Measurements from ENCODE around the gene PHLPP1.

DNA sequence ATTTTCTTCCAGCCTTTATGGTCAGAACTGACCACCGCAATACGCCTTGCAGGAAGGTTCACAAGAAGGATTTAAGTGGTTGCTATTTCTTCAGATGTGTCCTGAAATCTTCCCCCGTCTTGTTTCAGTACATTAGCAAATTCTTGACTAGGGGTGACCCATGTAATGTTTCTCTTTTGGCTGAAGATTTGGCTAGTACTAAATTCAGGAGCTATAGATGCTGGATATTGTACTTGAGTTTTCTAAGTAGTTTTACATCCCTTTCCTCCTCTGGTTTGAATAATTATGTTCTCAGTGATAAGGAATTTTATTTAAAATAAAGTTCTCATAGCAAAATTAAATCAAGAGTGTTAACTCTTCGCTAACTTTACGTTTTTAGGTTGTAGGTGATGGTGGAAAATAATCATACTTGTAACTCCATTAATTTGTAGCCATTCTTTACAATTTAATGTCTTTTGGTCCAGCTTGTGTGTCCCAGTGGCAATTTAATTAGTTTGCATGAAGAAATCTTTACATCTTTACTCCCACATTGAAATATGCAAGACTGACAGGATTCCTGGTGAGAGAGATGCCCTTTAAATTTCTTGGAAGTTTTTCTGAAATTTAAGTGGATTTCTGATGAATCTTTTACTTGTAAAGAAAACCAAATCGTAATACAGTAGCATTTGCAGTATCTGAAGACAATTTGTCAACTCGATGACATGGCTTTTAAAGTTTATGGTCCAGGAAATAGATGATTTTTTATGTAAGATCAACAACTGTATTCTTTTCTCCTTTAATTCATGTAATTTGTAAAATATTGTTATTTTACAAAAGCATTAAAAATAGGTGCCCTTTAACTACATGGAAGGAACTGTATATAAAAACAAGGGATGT lies 2.8 kb downstream of the PHLPP1 start:
- TF ChIP-seq CTCF (IDR thresholded peaks at IDR 0.05) (no peak), POLR2A (IDR thresholded peaks at IDR 0.05) (no peak)
